Measurements from ENCODE around the gene GALR3.
A peak's percentile ranks its signal among the peaks of the same experiment; 100 is the strongest.

GALR3 gene

DNA sequence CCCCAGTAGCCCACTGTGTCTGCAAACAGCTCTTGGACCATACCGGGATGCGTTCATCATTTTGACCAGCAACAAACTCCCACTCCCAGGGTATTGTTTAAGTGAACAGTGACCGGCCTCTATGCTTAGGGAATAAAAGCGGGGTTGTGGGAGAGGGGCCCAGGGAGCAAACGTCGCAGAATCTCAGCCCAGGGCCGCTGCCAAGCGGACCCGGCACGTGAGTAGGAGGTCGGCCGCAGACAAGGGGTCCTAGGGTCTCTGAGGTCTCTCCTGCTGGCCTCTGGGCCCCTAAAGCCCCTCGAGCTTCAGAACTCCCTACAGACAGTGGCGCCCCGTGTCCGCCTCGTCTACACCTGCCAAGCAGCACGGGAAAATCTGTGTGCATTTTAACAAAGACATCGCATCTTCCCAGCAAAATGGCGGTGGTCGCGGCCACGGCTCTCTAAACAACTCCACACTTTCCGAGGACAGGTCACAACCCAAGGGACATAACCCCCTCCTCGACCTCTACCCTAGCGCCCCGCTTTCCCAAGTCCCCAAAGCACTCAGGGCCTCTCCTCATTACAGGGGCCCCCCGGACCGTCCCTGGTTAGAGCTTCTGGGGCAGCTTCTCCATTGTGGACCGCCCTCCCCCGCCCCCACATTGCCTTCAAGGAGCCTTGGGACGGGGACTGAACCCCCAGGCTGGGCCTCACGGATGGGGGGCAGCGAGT, 19.4 kb upstream of the GALR3 start:
- DNase-seq: peak; percentile 75

DNA sequence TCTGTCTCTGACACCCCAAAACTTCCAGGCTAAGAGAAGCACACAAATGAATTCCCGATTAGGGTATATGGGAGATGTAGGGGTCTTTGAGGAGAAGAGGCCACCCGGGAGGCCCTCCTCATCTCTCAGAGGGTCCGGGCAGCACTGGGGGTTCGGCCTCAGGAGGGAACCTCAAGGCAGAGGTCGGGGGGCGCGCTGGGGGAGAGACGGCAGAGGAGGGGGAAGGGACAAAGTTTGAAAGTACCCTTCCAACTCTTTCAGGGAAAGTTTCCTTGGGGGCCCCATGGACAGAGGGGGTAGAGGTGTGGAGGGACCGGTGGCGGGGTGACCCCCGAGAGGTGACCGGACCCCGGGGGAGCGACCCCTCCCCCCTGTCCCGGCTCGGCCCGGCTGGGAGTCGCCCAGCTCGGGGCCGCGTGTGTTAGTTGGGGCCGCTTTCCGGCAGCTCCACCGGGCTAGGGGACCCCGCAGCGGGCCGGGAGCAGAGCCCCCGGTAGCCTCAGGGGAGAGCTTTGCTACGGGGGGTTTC, 18.8 kb upstream of the GALR3 start:
- peak; percentile 44 for DNase-seq

DNA sequence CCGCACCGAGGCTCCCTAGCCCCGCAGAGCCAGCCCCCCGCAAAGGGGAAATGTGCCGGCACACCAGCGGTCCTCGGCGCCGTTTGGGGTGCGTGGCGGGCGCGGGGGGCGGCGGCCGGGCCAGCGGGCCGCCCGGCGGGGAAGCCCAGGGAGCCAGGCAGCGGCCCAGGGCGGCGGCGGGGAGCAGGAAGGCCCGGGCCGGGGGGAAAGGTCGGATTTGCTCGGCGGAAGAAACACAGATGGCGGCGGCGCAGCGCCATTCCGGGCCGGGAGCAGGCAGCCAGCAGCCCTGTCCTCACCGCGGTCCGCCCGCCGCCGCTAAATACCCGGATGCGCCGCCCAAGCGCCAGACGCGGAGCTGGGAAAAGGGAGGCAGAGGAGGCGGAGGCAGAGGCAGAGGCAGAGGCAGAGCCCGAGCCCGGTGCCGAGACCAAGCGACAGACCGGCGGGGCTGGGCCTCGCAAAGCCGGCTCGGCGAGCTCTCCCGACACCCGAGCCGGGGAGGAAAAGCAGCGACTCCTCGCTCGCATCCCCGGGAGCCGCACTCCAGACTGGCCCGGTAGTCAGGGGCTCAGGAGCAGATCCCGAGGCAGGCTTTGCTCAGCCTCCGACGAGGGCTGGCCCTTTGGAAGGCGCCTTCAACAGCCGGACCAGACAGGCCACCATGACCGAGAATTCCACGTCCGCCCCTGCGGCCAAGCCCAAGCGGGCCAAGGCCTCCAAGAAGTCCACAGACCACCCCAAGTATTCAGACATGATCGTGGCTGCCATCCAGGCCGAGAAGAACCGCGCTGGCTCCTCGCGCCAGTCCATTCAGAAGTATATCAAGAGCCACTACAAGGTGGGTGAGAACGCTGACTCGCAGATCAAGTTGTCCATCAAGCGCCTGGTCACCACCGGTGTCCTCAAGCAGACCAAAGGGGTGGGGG, 18.0 kb upstream of the GALR3 start:
- peak; percentile 96 for DNase-seq

DNA sequence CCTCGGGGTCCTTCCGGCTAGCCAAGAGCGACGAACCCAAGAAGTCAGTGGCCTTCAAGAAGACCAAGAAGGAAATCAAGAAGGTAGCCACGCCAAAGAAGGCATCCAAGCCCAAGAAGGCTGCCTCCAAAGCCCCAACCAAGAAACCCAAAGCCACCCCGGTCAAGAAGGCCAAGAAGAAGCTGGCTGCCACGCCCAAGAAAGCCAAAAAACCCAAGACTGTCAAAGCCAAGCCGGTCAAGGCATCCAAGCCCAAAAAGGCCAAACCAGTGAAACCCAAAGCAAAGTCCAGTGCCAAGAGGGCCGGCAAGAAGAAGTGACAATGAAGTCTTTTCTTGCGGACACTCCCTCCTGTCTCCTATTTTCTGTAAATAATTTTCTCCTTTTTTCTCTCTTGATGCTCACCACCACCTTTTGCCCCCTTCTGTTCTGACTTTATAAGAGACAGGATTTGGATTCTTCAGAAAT, 17.3 kb upstream of the GALR3 start:
- DNase-seq: no peak

DNA sequence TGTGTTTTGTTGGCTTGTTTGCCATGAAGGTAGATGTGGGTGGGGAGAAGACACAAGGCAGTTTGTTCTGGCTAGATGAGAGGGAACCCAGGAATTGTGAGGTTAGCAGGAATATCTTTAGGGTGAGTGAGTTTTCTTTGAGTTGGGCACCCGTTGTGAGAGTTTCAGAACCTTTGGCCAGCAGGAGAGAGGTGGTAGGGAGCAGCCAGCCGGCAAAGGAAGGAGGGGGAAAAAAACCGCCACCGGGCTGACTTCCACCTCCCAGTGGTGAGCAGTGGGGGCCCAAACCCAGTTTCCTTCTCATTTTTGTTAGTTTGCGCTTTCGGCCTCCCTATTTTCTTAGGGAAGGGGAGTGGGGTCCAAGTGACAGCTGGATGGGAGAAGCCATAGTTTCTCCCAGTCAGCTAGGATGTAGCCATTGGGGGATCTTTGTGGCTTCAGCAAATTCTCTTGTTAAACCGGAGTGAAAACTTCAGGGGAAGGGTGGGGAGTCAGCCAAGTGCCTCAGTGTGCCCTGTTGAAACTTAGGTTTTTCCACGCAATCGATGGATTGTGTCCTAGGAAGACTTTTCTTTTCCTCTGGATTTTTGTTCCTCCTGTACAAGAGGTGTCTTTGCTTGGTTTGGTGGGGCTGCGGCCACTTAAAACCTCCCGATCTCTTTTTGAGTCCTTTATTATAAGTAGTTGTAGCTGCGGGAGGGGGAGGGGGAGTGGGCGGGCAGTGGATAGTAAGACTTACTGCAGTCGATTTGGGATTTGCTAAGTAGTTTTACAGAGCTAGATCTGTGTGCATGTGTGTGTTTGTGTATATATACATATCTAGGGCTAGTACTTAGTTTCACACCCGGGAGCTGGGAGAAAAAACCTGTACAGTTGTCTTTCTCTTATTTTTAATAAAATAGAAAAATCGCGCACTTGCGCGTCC, 16.5 kb upstream of the GALR3 start:
- DNase-seq: peak; percentile 49

DNA sequence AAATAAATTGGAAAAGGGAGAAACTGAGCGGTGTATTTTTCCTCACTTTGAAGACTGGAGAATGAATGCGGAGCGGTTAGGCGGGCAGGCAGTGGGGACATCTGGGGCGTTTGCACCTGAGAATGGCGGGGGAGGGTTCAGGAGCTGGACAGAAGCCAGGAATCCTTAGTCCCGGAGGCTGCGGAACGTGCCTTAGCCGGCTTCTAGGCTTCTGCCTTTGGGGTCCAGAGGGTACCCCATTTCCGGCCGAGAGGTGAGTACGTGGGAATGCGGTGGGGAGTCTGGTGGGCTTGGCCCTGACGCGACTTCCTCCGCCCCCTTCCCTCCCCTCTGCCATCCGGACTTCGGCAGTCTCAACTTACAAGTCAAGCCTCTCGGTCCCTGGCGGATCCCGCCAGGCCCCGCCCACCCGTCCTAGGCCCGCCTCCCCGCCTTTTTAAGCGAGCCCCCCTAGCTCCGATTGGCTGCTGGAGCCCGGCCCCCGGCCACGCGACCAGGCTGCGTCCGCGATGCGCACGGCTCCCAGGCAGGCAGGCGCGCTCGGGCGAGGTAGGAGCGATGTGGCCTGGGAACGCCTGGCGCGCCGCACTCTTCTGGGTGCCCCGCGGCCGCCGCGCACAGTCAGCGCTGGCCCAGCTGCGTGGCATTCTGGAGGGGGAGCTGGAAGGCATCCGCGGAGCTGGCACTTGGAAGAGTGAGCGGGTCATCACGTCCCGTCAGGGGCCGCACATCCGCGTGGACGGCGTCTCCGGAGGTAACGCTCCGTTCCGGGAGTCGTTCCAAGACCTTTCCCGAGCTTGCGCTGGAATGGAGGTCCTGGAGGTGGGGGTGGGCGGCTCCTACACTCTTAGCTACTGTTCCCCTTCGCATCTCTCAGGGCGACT, 15.5 kb upstream of the GALR3 start, which contains the start of gene GCAT:
Gene GCAT (plus strand): TSS at position 525 of the 884 bp plus-strand sequence. CDS start 34 bp downstream, at position 559.
- DNase-seq: peak; percentile 92

DNA sequence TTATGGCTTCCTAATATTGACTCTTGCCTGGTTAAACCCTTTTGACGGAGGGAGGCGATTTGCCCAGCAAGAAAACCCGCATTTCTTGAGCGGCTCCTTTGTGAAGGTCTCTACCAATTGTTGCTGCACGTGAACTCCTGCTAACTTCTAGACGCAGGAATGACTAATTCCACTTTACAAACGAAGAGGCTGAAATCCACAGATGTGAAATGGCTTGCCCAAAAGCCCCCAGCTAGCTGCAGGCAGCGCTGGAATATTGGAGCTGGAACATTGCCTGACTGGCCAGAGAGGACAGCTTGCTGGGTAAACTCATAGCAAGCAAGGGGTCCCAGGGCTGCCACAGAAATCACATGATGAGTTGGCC, 14.9 kb upstream of the GALR3 start:
- DNase-seq: no peak

DNA sequence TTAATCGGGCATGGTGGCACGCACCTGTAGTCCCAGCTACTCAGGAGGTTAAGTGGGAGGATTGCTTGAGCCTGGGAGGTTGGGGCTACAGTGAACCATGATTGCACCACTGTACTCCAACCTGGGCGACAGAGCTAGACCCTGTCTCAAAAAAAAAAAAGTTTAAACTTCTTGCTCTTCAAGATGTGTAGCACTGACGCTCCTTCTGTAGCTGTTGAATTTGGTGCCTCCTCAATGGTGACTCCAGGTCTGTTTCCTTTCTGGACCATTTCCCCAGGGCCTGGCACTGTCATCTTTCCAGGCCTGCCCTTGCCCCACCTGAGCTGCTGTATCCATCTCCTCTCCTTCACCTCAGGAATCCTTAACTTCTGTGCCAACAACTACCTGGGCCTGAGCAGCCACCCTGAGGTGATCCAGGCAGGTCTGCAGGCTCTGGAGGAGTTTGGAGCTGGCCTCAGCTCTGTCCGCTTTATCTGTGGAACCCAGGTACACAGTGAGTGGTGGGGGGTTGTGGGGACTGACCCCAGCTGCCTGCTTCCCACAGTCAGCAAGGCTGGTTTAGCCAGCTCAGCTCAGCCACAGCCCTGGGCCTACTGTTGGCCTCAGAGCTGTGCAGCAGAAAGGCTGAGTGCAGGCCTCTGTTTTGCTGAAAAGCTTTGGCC, 13.4 kb upstream of the GALR3 start:
- DNase-seq: no peak

DNA sequence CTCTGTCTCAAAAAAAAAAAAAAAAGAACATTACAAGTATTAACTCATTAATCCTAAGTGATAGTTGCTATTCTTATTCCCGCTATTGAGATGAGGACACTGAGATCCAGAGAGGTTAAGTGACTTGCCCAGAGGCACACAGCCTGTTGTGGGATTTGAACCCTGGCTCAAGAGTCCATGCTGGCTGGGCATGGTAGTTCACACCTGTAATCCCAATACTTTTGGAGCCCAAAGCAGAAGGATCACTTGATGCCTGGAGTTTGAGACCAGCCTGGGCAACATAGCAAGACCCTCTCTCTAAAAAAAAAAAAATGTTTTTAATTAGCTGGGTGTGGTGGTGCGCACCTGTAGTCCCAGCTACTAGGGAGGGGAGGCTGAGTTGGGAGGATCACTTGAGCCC, 11.3 kb upstream of the GALR3 start:
- no peak for DNase-seq

DNA sequence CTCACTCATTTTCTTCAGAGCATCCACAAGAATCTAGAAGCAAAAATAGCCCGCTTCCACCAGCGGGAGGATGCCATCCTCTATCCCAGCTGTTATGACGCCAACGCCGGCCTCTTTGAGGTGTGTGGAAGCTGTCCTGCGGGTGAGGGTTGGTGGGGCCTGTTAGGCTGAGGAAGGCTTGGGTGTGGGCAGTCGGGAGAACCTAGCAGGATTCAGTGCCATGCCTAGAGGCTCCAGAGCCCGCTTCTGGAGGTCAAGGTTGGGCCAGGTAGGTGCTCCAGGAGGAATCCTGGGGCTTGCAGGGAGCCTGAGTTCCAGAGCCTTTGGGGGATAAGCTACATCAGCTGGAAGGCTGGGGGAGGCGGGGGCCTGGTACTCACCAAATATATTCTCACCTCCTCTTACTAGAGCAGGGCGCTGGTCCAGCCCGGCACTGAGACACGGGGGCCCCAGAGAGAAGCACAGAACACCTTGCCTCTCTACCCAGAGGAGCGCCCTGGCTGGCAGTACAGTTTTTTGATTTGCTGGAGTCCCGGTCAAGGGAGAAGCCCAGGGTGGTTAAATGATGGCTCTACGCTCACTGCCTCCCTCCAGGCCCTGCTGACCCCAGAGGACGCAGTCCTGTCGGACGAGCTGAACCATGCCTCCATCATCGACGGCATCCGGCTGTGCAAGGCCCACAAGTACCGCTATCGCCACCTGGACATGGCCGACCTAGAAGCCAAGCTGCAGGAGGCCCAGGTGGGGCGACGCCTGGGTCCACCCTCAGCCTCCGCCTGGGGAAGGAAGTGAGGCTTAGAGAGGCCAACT, 10.1 kb upstream of the GALR3 start:
- DNase-seq: no peak

DNA sequence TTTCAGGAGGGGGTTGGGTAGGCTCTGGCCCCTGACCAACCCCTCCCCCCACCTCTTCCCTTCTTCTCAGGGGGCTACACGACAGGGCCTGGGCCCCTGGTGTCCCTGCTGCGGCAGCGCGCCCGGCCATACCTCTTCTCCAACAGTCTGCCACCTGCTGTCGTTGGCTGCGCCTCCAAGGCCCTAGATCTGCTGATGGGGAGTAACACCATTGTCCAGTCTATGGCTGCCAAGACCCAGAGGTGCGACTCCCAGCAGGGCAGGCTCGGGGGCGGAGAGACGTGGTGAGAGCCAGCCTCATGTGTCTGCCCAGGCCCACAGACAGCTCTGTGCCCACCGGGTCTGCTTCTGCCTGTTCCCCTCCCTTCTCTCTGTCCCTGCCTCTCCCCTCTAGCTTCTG, 7.6 kb upstream of the GALR3 start:
- DNase-seq: no peak

DNA sequence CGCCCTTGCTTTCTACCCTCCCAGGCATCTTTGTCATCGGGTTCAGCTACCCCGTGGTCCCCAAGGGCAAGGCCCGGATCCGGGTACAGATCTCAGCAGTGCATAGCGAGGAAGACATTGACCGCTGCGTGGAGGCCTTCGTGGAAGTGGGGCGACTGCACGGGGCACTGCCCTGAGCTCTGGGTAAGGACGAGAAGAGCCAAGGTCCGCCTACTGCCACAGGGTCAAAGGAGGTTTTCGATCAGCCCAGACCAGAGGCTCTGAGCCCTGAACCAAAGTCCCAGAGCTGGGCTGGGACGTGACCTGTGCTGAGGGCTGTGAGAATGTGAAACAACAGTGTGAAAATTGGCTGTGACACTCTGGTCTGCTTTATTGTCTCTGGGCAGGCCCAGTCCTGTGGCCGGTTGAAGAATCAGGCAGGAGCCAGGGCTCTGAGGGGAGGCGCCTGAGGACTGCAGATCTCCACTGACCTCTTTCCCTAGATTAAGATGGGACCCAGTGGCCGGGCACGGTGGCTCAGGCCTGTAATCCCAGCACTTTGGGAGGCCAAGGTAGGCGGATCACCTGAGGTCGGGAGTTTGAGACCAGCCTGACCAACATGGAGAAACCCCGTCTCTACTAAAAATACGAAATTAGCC, 6.5 kb upstream of the GALR3 start:
- DNase-seq: no peak

DNA sequence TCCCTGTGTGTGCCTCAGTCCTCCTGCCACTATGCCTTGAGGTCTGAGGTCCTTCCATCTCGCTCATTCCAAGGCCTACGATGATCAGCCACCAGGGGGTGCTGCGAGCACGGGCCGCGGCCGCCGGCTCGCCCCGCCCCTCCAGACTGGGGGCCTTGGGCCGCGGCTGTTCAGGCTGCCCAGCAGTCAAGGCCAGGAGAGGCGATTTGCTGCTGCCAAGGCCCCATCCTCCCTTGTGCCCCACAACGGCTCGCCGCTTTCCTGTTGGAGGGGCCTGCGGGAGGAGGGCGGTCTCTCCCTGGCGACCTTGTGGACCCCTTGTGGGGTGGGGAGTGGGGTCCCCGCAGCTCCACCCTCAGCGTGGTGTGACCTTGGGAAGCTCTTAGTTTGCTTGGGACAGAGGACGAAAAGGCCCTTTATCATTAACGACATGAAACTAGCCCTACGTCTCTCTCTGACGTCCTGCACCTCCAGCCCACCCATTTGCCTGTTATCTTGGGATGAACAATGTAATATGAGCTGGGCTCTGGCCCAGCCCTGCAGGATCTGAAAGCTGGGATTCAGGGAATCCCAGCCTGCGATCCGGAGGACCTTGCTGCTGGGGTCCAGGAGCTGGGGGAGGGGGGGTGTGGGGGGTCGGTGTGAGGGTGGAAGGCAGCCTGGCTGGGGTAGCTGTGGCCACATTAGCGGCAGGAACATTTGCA, 5.3 kb upstream of the GALR3 start:
- DNase-seq: peak; percentile 94

DNA sequence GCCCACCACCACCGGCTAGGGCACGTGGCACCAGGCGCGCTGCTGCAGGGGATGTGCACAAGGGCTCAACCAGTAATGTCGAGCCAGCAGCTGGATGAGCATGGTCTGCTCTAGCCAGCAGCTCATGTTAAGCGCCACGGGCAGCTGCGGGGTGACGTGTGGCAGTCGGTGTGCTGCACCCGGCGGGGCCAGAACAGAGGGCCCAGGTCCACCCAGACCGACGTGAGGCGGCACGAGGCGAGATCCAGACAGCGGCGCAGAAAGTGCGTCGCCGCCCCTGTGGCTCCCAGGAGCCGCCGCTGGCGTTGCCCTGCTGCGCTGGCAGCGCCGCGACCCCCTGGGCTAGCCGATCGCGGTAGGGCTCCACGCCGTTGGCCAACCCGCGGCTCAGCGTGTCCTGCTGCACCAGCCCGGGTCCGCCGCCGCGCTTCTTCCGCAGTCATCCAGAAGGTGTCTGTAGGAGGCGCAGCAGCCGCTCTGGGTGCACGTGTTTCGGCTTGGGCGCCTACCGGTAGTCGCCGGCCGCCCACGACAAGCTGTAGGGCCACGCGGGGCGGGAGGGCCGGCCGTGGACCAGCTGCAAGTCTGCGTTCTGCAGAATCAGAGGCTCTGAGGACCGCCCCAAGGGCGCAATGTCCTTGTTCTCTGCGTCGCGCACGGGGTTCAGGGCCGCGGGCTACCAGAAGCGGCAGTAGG, 4.6 kb upstream of the GALR3 start:
- DNase-seq: peak; percentile 84

DNA sequence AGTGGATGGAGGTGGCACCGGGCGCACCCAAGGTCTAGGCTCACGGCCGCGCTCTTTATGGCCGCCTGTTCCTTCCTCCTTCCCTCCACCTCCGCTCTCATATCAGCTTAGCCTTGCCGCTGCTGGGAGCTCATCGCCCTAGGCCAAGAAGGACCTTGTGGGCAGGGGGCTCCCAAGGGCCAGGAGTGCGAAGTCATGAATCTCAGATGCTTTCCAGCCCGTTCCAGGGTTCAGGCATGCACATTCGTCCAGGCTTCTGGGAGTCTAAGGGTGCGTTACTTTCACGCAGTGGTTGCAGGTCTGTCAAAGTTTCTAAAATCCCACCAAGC, 4.1 kb upstream of the GALR3 start:
- no peak for DNase-seq

DNA sequence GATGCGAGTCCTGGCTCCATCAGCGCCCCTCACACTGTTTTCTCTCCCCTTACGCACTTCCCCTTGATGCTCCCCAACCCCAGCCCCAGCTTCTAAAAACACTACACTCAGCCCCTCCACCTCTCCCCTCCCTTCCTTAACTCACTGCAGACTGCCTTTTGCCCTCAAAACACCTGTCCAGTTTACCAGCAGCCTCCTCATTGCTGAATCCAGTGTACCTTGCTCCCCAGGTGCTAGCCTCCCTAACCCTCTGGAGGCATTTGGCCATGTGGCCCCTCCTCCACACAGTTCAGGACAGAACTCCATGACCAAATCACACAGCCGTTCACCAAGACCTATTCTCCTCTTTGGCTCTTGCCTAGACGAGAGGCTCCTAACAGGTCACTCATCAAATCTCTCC, 2.8 kb upstream of the GALR3 start:
- DNase-seq: no peak

DNA sequence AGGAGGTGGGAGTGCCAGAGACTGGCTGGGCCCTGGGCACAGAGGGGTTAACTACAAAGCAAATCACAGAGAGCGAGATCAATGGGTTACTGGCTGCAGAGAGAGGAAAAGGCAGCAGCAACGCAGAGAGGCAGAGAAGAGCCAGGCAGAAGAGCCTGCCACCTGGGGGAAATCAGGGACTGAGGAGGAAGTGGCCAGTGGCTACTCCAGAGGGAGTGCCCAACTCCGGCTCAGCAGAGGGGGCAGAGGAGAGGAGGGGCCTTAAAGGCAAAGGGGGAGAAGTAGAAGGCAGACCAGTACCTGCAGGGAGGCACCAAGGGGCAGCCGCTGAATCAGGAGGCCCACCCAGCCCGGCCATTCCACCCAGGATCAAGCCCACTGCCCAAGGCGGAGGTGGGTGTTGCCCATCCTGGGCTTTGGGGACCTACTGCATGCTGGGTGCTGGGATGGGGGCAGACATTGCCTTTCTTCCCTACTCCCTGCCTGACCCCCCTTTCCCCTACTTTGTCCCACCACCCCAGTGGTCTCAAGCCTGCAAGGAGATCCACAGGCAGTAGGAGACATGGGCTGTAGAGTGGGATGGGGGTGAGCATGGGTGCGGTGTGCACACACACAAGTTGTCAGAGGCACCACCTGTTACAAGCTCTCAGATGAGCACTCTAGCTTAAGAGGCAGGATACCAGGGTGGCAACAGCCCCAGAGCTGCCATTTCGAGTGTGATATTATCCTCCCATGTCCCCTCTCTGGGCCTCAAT, 926 bp upstream of the GALR3 start:
- DNase-seq: no peak

All from retina (tissue), 1 donor.